Urothelium cell line (cell line): Measurements from ENCODE around the gene PNPLA3.

Source experiments
- DNase-seq: peaks from one replicate; pipeline ENCODE4 v3.0.0; 2011; ENCODE audit warnings: low spot score, mixed read lengths
- FAIRE-seq: peaks from 2 replicates; lab custom pipeline; 2011; peaks lifted over from hg19 to GRCh38; lab: Jason Lieb, UNC

The PNPLA3 gene, protein sequence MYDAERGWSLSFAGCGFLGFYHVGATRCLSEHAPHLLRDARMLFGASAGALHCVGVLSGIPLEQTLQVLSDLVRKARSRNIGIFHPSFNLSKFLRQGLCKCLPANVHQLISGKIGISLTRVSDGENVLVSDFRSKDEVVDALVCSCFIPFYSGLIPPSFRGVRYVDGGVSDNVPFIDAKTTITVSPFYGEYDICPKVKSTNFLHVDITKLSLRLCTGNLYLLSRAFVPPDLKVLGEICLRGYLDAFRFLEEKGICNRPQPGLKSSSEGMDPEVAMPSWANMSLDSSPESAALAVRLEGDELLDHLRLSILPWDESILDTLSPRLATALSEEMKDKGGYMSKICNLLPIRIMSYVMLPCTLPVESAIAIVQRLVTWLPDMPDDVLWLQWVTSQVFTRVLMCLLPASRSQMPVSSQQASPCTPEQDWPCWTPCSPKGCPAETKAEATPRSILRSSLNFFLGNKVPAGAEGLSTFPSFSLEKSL

DNA sequence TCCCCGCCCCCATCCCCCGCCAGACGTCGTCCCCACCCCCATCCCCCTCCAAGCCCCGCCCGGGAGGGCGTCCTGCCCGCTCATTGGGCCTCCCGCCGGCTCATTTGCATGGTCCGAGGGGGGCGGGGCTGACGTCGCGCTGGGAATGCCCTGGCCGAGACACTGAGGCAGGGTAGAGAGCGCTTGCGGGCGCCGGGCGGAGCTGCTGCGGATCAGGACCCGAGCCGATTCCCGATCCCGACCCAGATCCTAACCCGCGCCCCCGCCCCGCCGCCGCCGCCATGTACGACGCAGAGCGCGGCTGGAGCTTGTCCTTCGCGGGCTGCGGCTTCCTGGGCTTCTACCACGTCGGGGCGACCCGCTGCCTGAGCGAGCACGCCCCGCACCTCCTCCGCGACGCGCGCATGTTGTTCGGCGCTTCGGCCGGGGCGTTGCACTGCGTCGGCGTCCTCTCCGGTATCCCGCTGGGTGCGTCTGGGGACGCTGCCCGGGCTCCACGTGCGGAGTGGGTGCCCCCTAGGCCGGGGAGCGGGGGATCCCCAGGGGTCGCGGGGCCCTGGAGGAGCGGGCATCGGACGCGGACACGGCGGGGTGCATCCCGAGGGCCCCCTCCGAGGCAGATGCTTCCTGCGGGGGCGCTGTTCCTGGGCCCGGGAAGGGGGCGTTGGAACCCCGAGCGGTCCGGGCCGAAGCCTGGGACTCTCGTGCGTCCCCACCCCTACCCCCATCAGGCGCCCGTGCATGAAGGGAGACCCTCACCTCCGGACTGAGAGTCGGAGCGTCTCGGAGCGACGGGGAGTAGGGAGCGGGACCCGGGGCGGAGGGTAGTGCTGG lies at the start of gene PNPLA3:
PNPLA3 (plus strand) TSS at position 175 of the 834 bp plus-strand sequence; CDS start at position 282, 107 bp downstream.
- DNase-seq, result peak; percentile 98
- FAIRE-seq, result peak; percentile 95

DNA sequence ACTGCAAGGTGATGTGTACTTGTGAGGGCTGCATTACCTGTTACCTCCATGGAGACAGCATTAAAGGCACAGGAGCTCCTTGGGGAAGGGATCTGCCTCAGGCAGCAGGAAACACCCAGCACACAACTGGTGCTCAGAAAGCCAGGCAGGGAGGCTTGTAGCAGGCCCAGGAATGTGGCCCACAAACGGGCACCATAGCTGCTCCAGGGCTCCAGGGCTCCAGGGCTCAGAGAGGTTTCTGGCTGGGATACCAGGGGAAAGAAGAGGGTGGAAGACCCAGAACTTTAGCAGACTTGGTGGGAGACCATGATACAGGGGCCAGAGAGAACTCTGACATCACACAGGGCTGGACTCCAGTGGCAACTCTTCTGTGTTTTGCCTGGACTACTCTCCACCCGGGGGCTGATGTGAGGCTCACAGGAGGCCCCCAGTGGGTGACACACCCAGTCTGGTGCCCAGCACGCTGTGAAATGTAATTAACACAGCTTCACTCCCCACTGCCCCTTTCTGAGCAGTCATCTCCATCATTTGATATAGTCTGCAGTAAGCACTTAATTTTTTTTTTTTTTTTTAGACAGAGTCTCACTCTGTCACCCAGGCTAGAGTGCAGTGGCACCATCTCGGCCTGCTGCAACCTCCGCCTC lies 46.6 kb upstream of the PNPLA3 start:
- FAIRE-seq (no peak), DNase-seq (no peak)

DNA sequence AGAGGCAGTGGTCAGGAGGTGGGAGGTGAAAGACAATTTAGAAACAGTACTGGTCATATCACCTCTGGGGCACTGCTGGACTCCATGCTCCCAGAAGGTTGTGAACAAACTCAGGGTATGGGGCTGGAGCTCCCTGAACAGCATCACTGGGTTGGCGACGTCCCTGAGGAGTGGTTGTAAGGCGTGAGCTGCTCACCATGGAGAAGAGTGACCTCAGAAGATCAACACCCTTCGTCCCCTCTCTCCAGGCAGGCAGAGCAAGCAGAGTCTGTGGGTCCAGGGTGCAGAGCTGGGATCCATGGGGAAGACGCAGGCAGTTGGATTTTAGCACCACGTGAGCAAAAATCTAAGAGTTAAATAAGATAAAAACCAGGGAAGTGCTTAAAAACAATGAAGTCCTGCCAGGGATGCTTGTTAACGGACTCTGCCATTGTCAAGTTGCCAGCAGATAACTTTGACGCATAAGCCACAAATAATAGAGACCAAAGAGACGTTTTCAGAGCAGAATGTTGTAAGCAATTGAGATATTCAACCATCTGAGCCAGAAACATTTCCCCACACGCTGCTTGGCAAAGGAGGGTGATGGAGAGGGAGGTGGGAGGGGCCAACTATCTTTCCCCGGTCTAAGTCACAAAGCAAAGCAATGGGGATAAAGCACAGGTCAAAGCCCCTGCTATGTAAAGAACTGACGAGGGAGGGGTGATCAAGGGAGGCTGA lies 45.4 kb upstream of the PNPLA3 start:
- FAIRE-seq (no peak), DNase-seq (no peak)

DNA sequence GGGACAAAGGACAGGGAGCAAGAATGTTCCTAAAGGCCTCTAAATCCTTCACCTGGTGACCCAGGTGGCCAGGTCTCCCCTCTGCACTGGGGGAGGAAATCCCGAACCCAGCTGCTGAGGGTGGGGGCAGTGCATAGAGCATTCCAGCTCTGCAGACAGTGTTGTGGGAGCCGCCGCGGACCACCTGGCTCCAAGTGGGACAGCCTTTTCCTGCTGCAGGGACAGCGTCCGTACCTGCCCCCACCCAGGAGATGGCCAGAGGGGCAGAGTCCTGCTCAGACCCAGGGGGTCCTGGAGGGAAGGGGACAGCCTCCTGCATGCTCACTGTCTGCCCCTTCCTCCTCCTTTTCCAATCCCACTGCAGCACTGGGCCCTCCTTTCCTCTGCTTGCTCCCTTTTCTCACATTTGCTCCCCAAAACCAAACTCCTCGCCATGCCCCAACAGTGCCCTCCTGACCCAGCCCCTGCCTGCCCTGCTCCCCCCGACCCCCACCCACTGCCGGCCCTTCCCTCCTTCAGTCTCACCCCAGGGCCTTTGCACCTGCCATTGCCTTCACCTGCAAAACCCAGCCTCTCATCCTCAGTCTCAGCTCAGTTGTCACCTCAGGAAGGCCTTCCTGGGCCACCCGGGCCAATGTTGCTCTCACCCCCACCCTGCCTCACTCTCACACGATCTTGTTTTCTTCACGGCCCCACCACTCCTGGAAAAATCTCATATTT lies 44.6 kb upstream of the PNPLA3 start:
- DNase-seq (no peak), FAIRE-seq (no peak)

DNA sequence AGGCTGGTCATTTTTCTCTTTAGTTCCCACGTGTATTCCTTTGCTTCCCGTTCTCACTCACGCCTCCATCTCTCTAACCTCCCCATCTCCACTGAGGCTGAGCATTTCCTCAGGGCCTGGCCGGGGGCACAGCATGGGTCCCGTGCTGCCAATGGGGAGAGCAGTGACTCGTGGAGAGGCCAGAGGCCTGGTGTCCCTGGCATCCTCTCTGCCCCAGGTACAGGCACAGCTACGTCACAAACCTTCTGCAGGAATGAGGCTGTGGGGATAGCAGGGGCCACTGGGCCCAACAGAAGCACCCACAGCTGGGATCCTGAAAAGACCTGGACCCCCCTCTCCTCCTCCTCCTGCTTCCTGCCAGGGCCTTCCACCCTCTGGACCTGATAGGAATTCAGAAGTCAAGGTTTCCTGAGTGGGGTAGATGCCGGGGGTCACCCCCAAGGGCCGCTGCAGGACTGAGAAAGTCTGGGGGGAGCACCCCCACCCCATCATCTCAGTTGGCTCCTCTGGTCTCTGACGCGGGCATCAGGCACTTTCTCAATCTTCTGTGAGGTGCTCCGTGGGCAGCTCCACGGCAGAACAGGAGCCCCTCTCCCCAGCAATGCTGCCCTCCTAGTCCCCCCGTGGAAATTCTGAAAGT lies 43.6 kb upstream of the PNPLA3 start:
- FAIRE-seq, result no peak
- no peak for DNase-seq

DNA sequence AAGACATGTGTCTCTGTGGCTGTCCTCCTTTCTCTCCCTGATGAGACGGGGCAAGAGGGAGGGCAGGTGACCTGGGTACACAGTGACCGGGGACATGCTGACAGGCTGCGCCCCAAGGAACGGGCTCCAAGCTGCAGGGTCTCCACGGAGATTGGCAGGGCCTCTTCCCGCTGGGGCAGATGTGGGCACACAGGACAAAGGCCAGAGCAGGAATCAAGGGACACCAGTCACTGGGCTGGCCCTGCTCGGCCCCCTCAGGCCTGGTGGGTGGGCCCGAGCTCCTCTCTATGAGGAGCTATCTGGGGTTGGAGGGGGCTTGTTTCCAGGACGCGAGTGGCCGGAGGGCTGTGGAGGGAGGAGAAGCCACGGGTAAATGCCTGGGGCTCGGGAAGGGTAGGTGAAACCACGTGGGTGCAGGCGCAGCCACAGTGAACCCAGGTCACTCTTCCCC lies 43.0 kb upstream of the PNPLA3 start:
- FAIRE-seq, result no peak
- DNase-seq, result no peak

DNA sequence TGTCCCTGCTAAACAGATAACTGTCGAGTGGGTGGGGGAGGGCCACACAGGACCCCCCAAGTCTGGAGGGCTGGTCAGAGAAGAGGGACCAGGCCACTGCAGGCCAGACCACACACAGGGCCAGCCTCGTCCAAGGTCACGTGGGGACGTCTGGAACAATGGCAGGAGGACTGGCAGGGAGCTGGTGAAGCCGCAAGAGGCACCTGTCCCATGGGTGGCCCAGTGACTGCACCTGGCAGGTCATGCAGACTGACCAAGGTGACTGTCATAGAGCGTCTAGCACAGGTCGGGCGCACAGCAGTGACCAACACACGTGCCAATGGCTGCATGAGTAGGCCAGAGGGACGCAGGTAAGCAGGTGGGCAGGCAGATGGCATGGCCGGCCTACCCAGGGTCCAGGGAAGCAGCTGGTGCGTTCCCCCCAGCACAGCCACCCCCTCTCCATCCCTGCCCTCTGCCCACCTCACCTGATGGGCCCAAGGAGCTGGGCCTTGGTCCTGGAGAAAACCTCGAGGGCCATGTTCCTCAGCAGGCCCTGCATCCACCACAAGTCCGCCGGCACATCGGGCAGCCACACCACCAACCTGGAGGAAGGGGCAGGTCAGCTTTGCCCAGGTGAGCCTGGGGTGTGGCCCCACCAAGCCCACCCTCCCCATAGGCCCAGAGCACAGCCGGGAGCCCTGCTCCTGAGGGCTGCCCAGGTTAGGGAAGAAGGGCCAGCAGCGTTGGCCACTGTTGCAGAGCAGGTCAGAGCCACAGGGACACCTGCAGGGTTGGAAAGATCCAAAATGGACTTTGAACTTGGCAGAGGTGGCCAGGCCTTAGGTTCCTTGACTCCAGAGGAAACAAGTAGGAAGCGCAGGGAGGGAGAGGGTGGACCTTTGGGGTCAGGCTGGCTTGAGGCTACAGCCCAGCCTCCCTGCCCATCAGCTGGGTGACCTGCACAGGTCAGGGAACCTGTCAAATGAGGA lies 42.2 kb upstream of the PNPLA3 start:
- peak; percentile 67 for FAIRE-seq

DNA sequence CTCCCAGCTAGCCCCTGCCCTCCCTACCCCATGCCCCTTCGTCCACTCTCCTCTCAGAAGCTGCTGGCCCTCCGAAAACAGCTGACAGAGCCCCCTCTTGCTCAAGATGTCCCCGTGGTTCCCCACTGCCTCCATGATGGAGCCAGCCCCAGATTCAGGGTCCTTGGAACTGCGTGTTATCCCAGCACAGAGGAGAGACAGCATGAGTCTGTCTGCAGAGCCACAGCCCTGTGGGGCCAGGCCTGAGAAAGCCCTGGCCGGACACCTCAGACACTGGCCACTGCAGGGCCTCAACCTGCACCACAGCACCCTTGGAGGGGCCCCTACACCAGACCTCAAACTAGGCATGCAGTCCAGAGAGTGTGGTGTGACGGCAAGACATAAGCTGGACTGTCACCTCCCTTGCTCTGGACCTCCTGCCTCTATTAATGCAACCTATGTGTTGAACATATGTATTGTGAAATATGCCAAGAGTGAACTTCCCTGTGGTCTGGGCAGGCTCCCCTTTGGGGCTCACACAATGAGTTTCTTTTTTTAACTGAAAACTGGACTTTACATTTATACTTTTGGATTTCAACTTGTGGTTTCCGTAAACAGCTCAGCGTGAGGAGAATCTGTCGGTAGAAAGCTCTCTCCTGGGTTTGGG lies 41.4 kb upstream of the PNPLA3 start:
- DNase-seq, result no peak
- FAIRE-seq, result no peak

More for the DNA sequence above, 42.2 kb upstream of the PNPLA3 start:
- DNase-seq, result no peak

DNA sequence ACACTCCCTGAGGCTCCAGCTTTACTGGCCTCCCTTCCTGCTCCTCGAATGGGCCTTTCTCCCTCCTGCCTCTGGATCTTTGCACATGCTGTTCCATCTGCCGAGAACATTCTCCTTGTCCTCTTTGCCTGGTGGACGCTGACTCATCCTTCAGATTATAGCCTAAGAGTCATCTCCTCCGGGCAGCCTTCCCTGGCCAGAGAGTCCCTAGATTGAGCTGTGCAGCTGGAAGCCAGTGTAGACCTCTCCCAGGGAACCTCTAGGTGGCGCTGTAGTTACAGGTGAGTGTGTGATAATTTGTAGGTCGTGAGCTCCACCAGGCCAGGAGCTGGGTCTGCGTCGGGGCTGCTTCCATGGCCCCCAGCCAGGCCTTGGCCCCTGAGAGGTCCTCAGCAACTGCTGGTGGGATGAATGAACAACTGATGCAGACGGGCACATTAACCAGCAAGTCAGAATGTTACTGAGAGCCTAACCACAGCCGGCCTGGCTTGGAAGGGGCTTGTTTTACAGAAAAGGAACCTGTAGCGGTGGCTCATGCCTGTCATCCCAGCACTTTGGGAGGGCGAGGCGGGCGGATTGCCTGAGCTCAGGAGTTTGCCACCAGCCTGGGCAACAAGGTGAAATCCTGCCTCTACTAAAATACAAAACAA lies 40.5 kb upstream of the PNPLA3 start:
- DNase-seq (peak; percentile 84), FAIRE-seq (no peak)

DNA sequence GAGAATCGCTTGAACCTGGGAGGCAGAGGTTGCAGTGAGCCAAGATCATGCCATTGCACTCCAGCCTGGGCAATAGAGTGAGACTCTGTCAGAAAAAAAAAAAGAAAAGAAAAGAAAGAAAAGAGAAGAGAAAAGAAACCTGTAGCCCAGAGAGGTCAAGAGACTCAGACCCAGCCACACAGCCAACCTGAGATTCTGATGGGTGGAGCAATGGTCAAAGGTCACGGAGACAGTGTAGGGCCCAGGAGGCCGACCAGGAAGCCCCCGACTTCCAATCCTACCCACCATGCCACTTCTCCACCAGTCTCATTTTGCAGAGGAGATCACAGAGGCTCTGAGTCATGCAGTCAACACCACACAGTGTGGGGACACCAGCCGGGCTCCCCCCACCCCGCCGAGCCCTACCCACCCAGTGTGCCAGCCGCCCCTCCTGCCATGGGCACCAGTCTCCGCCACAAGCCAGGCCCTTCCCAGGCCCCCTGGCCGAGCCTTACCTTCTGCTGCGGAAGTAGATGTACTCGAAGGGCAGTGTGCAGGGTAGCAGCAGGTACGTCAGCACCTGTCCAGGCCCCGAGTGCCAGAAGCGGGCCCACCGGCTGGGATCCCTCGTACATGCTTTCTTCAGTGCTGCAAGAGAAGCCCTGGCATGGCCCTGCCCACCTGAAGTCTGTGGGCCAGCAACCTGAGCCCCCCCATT lies 39.7 kb upstream of the PNPLA3 start:
- FAIRE-seq, result no peak
- no peak for DNase-seq

DNA sequence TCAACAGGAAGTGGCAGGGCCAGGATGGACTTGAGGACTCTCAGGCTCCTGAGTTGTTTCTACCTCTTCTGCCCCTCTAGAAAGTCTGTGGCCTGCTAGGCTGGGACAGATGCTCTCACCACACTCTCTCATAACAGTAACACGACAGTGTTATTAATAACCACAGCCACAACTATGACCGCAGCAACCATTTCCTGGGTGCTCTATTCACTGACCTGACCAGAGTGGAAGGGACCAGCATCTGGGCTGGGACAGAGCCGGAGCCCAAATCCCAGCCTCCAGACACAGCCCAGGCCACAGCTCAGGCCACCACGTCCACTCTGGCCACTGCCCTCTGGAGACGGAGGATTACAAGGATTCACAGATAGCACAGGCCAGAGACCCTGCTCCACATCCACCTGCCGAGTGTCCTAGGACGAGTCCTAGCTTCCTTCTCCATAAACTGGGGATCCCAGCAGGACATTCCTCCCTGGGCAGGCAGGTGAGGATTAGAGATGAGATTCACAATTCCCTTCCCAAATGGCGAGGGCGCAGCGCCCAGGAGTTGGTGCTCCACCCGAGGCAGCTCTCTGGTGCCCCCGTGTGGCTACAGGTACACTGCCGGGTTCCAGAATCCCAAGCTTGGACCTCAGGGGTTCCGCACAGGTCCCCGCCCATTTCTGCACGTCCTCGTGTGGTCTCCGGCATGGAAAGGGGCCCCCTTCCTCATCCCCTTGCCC lies 38.8 kb upstream of the PNPLA3 start:
- FAIRE-seq (peak; percentile 30), DNase-seq (peak; percentile 75)

DNA sequence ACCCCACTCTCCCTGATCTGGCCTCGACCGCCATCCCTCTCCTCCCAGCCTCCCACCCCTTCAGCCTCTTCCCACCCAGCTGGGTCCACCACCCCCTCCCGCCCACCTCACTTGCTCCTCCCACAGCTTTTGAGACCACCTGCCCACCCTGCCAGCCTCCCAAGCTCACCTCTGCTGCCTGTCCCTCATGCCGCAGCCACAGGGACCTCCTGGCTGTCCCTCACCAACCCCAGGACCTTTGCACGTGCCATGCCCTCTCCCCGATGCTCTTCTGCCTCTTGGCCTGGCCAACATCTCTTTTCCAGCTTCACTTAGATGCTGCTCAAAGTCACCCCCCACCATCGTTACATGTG lies 38.3 kb upstream of the PNPLA3 start:
- FAIRE-seq (peak; percentile 80), DNase-seq (no peak)

DNA sequence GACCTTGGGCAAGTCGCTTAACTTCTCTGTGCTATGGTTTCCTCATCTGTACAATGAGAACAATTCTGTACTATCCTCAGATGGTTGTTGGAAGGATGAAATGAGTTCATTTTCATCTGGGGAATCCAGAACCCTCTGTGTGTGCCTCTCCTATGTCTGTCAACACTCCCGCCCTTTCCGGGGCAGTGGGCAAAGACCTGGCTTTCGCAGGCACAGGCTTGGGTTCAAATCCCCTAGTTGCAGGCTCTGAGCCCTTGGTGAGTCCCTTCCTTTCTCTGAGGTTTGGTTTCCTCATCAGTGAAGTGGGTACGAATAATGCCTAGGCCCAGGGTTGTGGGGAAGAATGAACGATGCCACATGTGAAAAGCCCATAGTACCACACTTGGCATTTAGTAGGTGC lies 37.8 kb upstream of the PNPLA3 start:
- FAIRE-seq (no peak), DNase-seq (no peak)

DNA sequence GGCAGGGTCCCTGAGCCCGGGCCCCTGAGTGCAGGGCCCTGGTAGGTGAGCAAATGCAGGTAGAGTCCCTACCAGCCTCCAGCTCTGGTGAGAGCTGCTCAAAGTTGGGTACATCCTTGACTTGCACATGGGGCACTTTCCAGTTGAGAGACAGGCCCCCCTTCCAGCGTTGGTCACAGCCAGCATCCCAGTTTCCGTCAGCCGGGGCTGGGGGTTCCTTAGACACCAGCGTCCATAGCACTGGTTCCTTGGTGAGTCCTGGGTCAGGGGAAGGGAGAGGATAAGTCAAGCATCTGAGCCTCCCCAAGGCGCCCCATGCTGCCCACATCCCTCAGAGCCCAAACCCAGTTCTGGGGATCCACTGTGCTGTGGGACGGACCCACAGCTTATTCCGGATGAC lies 37.4 kb upstream of the PNPLA3 start:
- FAIRE-seq (no peak), DNase-seq (no peak)

DNA sequence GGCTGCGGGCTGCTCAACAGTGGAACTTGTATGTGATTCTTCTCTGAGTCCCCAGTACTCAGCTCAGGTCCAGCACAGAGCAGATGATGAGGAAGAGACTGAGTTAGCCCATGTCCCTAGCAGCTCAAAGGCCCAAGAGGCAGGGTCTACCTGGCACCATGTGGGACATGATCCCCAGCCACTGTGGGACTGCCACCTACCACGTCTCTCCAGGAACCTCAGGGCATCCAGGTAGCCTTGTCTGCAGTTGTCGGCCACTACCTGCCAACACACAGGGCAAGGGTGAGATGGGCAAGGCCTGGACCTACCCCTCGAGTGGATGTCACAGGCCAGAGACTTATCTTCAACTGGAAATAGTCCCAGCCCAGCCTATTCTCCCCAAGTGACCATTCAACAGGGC lies 36.2 kb upstream of the PNPLA3 start:
- DNase-seq, result no peak
- no peak for FAIRE-seq

DNA sequence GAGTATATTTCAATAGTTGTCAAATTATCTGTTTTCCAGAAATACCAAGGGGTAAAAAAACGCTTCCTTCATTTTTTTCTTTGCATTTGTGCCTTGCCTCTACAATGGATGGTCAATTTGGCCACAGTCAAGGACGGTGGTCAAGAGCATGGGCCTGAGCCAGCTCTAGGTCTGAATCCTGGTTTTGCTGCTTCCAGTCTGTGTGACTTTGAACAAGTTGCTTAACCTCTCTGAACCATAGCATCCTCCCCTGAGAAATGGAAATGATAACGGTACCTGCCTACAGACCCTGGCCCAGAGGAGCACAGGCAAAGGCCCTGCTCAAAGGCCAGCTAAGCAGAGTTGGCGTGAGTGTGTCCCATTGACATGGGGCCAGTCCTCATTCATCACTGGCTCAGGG lies 34.9 kb upstream of the PNPLA3 start:
- FAIRE-seq, result no peak
- no peak for DNase-seq
